ENCODE measurements around the gene ATG13.

ATG13 gene

DNA sequence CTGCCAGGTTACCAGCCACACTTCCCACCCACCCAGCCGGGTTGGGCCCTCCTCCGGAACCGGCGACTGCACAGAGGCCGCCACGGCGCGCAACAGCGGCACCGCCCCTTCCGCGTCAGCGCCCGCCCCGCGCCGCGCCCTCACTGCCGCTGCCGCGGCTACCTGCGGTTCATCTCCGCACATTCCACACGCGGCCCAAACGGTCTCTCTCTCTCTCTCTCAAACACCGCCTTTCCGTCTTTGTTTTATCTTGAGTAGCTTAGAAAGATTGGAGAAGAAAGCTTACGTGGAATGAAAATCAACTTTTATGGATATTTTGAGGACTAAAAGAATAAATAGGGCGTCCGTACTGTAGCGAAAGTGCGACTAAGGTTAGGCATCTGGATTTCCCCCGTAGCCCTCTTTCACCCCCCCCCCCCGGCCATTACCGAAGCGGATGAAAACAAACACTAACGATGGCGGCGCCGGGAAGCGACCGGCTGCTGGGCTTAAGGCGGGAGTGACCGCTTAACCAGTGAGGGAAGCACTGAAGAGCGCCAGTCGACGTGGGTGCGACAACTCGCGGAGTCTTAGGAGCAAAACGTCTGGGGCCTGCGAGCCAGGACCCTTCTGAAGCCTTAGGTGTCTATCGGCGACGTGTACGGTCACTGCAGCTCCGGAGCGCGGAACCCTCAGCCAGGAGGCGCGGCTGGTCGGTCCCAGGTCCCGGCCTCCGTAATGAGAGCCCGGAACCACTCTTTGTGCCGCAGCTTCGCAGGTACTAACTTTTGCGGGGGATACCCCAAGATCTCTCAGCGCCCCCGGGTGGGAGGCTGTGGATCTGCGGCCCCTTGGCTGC is at the start of gene ATG13, which contains the start of gene HARBI1:
ATG13 (plus strand) TSS at position 420 of the 838 bp plus-strand sequence. CDS start 26,739 bp downstream, outside the sequence.
HARBI1 (minus strand) TSS at position 94 of the 838 bp plus-strand sequence. CDS start 990 bp downstream, outside the sequence.
- H3K4me3 ChIP-seq (ENCODE audit: low read depth, low read length): peak within 1 kb of the TSS; percentile 79
- CTCF ChIA-PET: interaction anchor here (0.6 to 3.5 kb wide), 21 partner anchors 13 to 265 kb away, joined by 3 to 16 read pairs (median 4); partner anchors contain the start of gene CHRM4
- H3K9me3 ChIP-seq (ENCODE audit: control insufficient read depth, insufficient read depth, low read depth, low read length): no peaks in the 10 kb centered on the region
- H3K36me3 ChIP-seq (ENCODE audit: control insufficient read depth in 2 of 2, insufficient read depth in 1 of 2, low read length in 2 of 2): peaks cover 0 to 19% of the 10 kb centered on the region in 2 experiments; a peak in 2 of 3 replicates
- peak within 1 kb of the TSS; percentile 83 for H3K27ac ChIP-seq (ENCODE audit: extremely low read depth, low read depth, low read length)
- POLR2A ChIA-PET: interaction anchor here (0.6 to 2.8 kb wide), 5 partner anchors 10 to 545 kb away, joined by 4 to 13 read pairs (median 6); partner anchors contain the start of genes AMBRA1, ARHGAP1 and ZNF408
- no peaks in the 10 kb centered on the region for H3K4me1 ChIP-seq (ENCODE audit: control insufficient read depth, insufficient read depth, low read length)
- no peak for TF ChIP-seq ZSCAN16 (tag by site-specific recombination; IDR thresholded peaks at IDR 0.05)
- TF ChIP-seq, protein P1, sequence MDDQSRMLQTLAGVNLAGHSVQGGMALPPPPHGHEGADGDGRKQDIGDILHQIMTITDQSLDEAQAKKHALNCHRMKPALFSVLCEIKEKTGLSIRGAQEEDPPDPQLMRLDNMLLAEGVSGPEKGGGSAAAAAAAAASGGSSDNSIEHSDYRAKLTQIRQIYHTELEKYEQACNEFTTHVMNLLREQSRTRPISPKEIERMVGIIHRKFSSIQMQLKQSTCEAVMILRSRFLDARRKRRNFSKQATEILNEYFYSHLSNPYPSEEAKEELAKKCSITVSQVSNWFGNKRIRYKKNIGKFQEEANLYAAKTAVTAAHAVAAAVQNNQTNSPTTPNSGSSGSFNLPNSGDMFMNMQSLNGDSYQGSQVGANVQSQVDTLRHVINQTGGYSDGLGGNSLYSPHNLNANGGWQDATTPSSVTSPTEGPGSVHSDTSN (CRISPR knock-in tag; IDR thresholded peaks at IDR 0.05): no peak
- no peak for TF ChIP-seq ZNF112 (tag by site-specific recombination; IDR thresholded peaks at IDR 0.05)
- no peak for TF ChIP-seq TRIM28 (IDR thresholded peaks at IDR 0.05; ENCODE audit: borderline replicate concordance, low read length)
- TF ChIP-seq YY1 (tag by site-specific recombination; IDR thresholded peaks at IDR 0.05): peak; percentile 82
- no peak for TF ChIP-seq MYNN (tag by site-specific recombination; IDR thresholded peaks at IDR 0.05; ENCODE audit: borderline replicate concordance)
- TF ChIP-seq ZNF621 (tag by site-specific recombination; IDR thresholded peaks at IDR 0.05): no peak
- peak; percentile 28; the same call in 1 of the 2 replicates for TF ChIP-seq EGR2 (tag by site-specific recombination; IDR thresholded peaks at IDR 0.05; ENCODE audit: low read depth)
- peak; percentile 94 for TF ChIP-seq KLF10 (tag by site-specific recombination; IDR thresholded peaks at IDR 0.05)
- TF ChIP-seq ZNF280C (tag by site-specific recombination; IDR thresholded peaks at IDR 0.05): no peak
- peak; percentile 67; the same call in 1 of the 2 replicates for TF ChIP-seq SP7 (tag by site-specific recombination; IDR thresholded peaks at IDR 0.05)
- TF ChIP-seq, protein P2, sequence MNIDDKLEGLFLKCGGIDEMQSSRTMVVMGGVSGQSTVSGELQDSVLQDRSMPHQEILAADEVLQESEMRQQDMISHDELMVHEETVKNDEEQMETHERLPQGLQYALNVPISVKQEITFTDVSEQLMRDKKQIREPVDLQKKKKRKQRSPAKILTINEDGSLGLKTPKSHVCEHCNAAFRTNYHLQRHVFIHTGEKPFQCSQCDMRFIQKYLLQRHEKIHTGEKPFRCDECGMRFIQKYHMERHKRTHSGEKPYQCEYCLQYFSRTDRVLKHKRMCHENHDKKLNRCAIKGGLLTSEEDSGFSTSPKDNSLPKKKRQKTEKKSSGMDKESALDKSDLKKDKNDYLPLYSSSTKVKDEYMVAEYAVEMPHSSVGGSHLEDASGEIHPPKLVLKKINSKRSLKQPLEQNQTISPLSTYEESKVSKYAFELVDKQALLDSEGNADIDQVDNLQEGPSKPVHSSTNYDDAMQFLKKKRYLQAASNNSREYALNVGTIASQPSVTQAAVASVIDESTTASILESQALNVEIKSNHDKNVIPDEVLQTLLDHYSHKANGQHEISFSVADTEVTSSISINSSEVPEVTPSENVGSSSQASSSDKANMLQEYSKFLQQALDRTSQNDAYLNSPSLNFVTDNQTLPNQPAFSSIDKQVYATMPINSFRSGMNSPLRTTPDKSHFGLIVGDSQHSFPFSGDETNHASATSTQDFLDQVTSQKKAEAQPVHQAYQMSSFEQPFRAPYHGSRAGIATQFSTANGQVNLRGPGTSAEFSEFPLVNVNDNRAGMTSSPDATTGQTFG (tag by site-specific recombination; IDR thresholded peaks at IDR 0.05; ENCODE audit: borderline replicate concordance): no peak
- no peak for TF ChIP-seq ZNF48 (tag by site-specific recombination; IDR thresholded peaks at IDR 0.05)
- TF ChIP-seq SCRT2 (tag by site-specific recombination; IDR thresholded peaks at IDR 0.05): peak; percentile 84
- TF ChIP-seq ZNF202 (tag by site-specific recombination; IDR thresholded peaks at IDR 0.05; ENCODE audit: borderline replicate concordance): no peak
- TF ChIP-seq ZNF513 (tag by site-specific recombination; IDR thresholded peaks at IDR 0.05): no peak
- no peak for TF ChIP-seq ZNF585B (tag by site-specific recombination; IDR thresholded peaks at IDR 0.05)
- TF ChIP-seq, protein P3, sequence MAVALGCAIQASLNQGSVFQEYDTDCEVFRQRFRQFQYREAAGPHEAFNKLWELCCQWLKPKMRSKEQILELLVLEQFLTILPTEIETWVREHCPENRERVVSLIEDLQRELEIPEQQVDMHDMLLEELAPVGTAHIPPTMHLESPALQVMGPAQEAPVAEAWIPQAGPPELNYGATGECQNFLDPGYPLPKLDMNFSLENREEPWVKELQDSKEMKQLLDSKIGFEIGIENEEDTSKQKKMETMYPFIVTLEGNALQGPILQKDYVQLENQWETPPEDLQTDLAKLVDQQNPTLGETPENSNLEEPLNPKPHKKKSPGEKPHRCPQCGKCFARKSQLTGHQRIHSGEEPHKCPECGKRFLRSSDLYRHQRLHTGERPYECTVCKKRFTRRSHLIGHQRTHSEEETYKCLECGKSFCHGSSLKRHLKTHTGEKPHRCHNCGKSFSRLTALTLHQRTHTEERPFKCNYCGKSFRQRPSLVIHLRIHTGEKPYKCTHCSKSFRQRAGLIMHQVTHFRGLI (tag by site-specific recombination; IDR thresholded peaks at IDR 0.05): peak; percentile 65; the same call in 1 of the 2 replicates
- TF ChIP-seq ZNF132 (tag by site-specific recombination; IDR thresholded peaks at IDR 0.05; ENCODE audit: borderline replicate concordance): no peak
- TF ChIP-seq ZBTB10 (tag by site-specific recombination; IDR thresholded peaks at IDR 0.05): 0 out of 2 replicates have a peak, but pooled peaks have one; percentile 23
- TF ChIP-seq, protein P4, sequence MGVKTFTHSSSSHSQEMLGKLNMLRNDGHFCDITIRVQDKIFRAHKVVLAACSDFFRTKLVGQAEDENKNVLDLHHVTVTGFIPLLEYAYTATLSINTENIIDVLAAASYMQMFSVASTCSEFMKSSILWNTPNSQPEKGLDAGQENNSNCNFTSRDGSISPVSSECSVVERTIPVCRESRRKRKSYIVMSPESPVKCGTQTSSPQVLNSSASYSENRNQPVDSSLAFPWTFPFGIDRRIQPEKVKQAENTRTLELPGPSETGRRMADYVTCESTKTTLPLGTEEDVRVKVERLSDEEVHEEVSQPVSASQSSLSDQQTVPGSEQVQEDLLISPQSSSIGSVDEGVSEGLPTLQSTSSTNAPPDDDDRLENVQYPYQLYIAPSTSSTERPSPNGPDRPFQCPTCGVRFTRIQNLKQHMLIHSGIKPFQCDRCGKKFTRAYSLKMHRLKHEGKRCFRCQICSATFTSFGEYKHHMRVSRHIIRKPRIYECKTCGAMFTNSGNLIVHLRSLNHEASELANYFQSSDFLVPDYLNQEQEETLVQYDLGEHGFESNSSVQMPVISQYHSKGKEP (tag by site-specific recombination; IDR thresholded peaks at IDR 0.05): no peak
- TF ChIP-seq SETDB1 (IDR thresholded peaks at IDR 0.05; ENCODE audit: insufficient read length, low read length): no peak
- TF ChIP-seq ZNF629 (tag by site-specific recombination; IDR thresholded peaks at IDR 0.05): peak; percentile 46; the same call in 1 of the 2 replicates

All from HEK293 (cell line).